Measurements from ENCODE around the gene PPIL6. TPM values are rescaled to one million over a fixed set of nuclear protein-coding genes. Genes with fewer than 3 reads are reported as not detected.
A peak's percentile ranks its signal among the peaks of the same experiment; 100 is the strongest.

PPIL6 gene
- total RNA-seq, 4 donors from 2014 or later: 0.35 to 6.1 (median 2.8) TPM

GRCh38 chr6:109446072-109446471, 5.6 kb upstream of the PPIL6 start:
- no peak for TF ChIP-seq CTCF (IDR thresholded peaks at IDR 0.05)
- no peak for TF ChIP-seq POLR2A (IDR thresholded peaks at IDR 0.05)
- no peak for DNase-seq
- peaks cover 7 to 49% (median 12%) of the 10 kb centered on the region in 3 donors for H3K4me1 ChIP-seq
- H3K4me3 ChIP-seq: no peak overlapping the region
- intact Hi-C loops (cut with DNase I): no loop called here
- H3K36me3 ChIP-seq: peaks cover 0 to 48% (median 11%) of the 10 kb centered on the region in 3 donors
- H3K27ac ChIP-seq: no peak overlapping the region
- no peaks in the 10 kb centered on the region for H3K9me3 ChIP-seq
- WGBS, 2 donors: 90% methylated on average over 7 of the region's 15 CpGs; no CpG with 5 or more reads in 1 of the 2 donors
- H3K27me3 ChIP-seq: no peaks in the 10 kb centered on the region

DNA sequence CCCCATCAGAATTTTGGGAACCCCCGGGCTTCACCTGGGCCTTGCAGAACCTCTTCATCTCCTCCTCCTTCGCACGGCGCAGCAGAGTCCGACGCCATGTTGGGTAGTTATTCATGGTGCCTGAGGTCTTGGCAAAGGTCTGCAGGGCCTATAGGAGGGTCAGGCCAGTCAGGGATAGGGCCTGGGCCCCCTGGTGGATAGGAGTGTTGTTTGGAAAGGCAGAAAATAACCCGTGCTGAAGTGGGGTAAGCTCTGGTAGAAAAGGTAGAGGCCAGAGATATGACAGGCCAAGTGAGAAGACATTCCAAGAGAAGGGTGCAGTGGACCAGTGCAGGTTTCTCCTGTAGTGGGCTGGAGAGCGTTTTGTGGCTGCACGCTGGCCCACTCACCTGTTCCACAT, 5.0 kb upstream of the PPIL6 start:
- no peak overlapping the region for H3K27ac ChIP-seq
- WGBS, 2 donors: 75 to 79% methylated on average over 4 to 7 of the region's 9 CpGs
- no peak overlapping the region for H3K4me3 ChIP-seq
- H3K36me3 ChIP-seq: peaks cover 0 to 48% (median 11%) of the 10 kb centered on the region in 3 donors
- H3K9me3 ChIP-seq: no peaks in the 10 kb centered on the region
- no peaks in the 10 kb centered on the region for H3K27me3 ChIP-seq
- intact Hi-C loops (cut with DNase I): no loop called here
- TF ChIP-seq CTCF (IDR thresholded peaks at IDR 0.05): no peak
- TF ChIP-seq POLR2A (IDR thresholded peaks at IDR 0.05): no peak
- H3K4me1 ChIP-seq: peaks cover 9 to 50% (median 12%) of the 10 kb centered on the region in 3 donors
- no peak for DNase-seq

GRCh38 chr6:109443425-109443950, 3.1 kb upstream of the PPIL6 start:
- intact Hi-C loops (cut with DNase I): no loop called here
- 100% methylated on average over 1 of the region's 10 CpGs; no CpG with 5 or more reads in 1 of the 2 donors for WGBS, 2 donors
- H3K36me3 ChIP-seq: peaks cover 0 to 48% (median 11%) of the 10 kb centered on the region in 3 donors

GRCh38 chr6:109442393-109442924, 2.0 kb upstream of the PPIL6 start:
- no peaks in the 10 kb centered on the region for H3K9me3 ChIP-seq
- H3K4me3 ChIP-seq: peak overlapping the region in 1 of 4 donors; percentile 92
- TF ChIP-seq POLR2A (IDR thresholded peaks at IDR 0.05) (no peak), CTCF (IDR thresholded peaks at IDR 0.05) (no peak)
- no peak for DNase-seq
- peaks cover 0 to 48% (median 11%) of the 10 kb centered on the region in 3 donors for H3K36me3 ChIP-seq
- H3K27me3 ChIP-seq: no peaks in the 10 kb centered on the region
- intact Hi-C loops (cut with DNase I): no loop called here
- H3K4me1 ChIP-seq: peaks cover 9 to 55% (median 19%) of the 10 kb centered on the region in 3 donors
- WGBS, 2 donors: 84 to 94% methylated on average over 3 to 6 of the region's 6 CpGs
- peak overlapping the region in 1 of 4 donors; percentile 2 for H3K27ac ChIP-seq

More at GRCh38 chr6:109443425-109443950, 3.1 kb upstream of the PPIL6 start:
- DNase-seq: no peak
- Histone ChIP-seq H3K27ac (no peak overlapping the region), H3K4me1 (peaks cover 9 to 55% (median 19%) of the 10 kb centered on the region in 3 donors), H3K9me3 (no peaks in the 10 kb centered on the region), H3K27me3 (no peaks in the 10 kb centered on the region), H3K4me3 (no peak overlapping the region)
- TF ChIP-seq CTCF (IDR thresholded peaks at IDR 0.05): no peak
- no peak for TF ChIP-seq POLR2A (IDR thresholded peaks at IDR 0.05)

GRCh38 chr6:109441069-109441816, 815 bp upstream of the PPIL6 start:
- intact Hi-C loops (cut with DNase I): no loop called here
- peak in 1 of 6 experiments; percentile 11 for TF ChIP-seq CTCF (IDR thresholded peaks at IDR 0.05)
- TF ChIP-seq POLR2A (IDR thresholded peaks at IDR 0.05): no peak
- H3K27me3 ChIP-seq: no peaks in the 10 kb centered on the region
- H3K4me3 ChIP-seq: peak overlapping the region; percentile 66 to 92 (median 81)
- WGBS, 2 donors: 2 to 4% methylated on average over 7 to 12 of the region's 31 CpGs
- no peaks in the 10 kb centered on the region for H3K9me3 ChIP-seq
- peaks cover 9 to 55% (median 19%) of the 10 kb centered on the region in 3 donors for H3K4me1 ChIP-seq
- DNase-seq: no peak
- H3K36me3 ChIP-seq: peaks cover 0 to 39% (median 11%) of the 10 kb centered on the region in 3 donors
- peak overlapping the region; percentile 85 to 92 (median 88) for H3K27ac ChIP-seq
